Kidney epithelial cell (primary cell): ENCODE data around the gene MRPL52. TPM values are rescaled to one million over a fixed set of nuclear protein-coding genes. Genes with fewer than 3 reads are reported as not detected.

Source experiments
- DNase-seq: peaks from one replicate; pipeline ENCODE4 v3.0.0-alpha.2; 2010; ENCODE audit warnings: low read depth
- H3K27me3 ChIP-seq: 2 replicates; pipeline ENCODE4 v1.6.0; 2011; ENCODE audit warnings: low read length; ENCODE audit not compliant: control insufficient read depth, insufficient read depth
- H3K36me3 ChIP-seq: 2 replicates; pipeline ENCODE4 v1.5.1; 2011; ENCODE audit warnings: low read length; ENCODE audit not compliant: control insufficient read depth, insufficient read depth
- H3K4me3 ChIP-seq: 2 replicates; pipeline ENCODE4 v1.5.1; 2011; ENCODE audit warnings: low read depth, mild to moderate bottlenecking, control low read depth, low read length
- CTCF ChIP-seq: IDR thresholded peaks from 2 replicates; pipeline ENCODE4 v1.5.1; 2011; ENCODE audit warnings: mild to moderate bottlenecking, moderate library complexity, low read length, control low read depth, inconsistent platforms; ENCODE audit not compliant: insufficient read depth, poor library complexity, severe bottlenecking
- total RNA-seq: library from RNA; depleted of rRNA; stranded (reverse); fragments of >200 nt; gene quantifications from 2 replicates; pipeline ENCODE4 v1.2.3, GENCODE V29; 2015

Gene MRPL52
- total RNA-seq, 1 donor from 2014 or later = 362 TPM

GRCh38 chr14:22865424-22866405 lies 36.0 kb downstream of the MRPL52 start:
- no peak for DNase-seq
- no peaks in the 10 kb centered on the region for H3K27me3 ChIP-seq
- H3K36me3 ChIP-seq = no peaks in the 10 kb centered on the region
- no peak overlapping the region for H3K4me3 ChIP-seq
- no peak for TF ChIP-seq CTCF

GRCh38 chr14:22866874-22867273 lies 37.2 kb downstream of the MRPL52 start:
- no peak for TF ChIP-seq CTCF
- no peaks in the 10 kb centered on the region for H3K36me3 ChIP-seq
- no peak for DNase-seq
- H3K27me3 ChIP-seq = no peaks in the 10 kb centered on the region
- no peak overlapping the region for H3K4me3 ChIP-seq

DNA sequence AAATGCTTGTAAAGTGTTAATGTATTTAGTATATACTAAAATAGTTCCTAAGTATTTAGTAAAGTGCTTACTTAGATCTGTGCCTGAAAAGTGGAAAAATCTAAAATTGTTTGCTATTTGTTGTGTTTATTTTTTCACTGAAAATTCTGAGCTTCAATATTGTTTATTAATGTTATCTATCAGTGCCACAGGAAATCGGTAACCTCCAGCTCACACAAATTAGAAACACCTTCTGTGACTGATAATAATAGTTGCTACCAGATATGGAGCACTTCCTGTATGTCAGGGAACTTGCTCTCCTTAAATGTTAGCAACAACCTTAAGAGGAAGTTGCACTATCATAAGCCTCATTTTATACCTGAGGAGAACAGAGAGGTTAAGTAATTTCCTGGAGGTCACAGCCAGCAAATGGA lies 41.1 kb downstream of the MRPL52 start:
- Histone ChIP-seq H3K4me3 (peak overlapping the region; percentile 92), H3K27me3 (no peaks in the 10 kb centered on the region), H3K36me3 (peaks cover 4% of the 10 kb centered on the region)
- TF ChIP-seq CTCF = no peak
- no peak for DNase-seq

- H3K4me3 ChIP-seq = peak within 1 kb of the TSS; percentile 92
- no peak for TF ChIP-seq CTCF
- DNase-seq = no peak
- H3K36me3 ChIP-seq = peaks cover 7% of the 10 kb centered on the region
- no peaks in the 10 kb centered on the region for H3K27me3 ChIP-seq
Measured at GRCh38 chr14:22871224-22872032, 41.7 kb downstream of the MRPL52 start, which contains the start of gene LRP10. LRP10 (plus strand) TSS chr14:22871740; CDS start chr14:22872304, 564 bp downstream.

DNA sequence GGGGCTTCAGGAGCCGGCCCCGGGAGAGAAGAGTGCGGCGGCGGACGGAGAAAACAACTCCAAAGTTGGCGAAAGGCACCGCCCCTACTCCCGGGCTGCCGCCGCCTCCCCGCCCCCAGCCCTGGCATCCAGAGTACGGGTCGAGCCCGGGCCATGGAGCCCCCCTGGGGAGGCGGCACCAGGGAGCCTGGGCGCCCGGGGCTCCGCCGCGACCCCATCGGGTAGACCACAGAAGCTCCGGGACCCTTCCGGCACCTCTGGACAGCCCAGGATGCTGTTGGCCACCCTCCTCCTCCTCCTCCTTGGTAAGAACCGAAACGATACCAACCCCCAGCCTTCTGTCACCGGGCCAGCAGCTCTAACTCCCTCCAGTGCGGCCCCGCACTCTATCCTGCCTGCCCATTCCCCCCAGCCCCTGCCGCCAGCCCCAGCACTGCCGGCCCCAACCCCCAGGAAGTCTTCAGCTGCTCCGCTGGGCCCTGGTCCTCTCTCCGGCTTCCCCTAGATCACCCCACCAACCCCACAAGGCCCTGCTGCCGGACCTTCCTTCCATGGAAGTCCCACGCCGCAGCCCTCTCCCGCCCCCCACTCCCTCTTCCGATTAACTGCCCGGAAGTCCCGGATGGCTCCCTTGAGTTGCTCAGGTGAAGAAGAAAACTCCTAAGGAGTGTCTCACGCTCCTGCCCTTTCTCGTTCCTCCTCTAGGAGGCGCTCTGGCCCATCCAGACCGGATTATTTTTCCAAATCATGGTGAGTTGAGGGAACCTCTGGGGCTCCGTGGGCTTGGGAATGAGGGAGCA lies 42.5 kb downstream of the MRPL52 start:
- Histone ChIP-seq H3K27me3 (no peaks in the 10 kb centered on the region), H3K36me3 (peaks cover 7% of the 10 kb centered on the region), H3K4me3 (peak overlapping the region; percentile 92)
- DNase-seq = no peak
- TF ChIP-seq CTCF = peak; percentile 98
